ENCODE results near the gene DOCK4.
"Not testable (repeated sequence)": the region's sequence is repeated elsewhere in the genome, so short reads cannot be mapped to it uniquely, and the experiment has no call there.

The DOCK4 gene

DNA sequence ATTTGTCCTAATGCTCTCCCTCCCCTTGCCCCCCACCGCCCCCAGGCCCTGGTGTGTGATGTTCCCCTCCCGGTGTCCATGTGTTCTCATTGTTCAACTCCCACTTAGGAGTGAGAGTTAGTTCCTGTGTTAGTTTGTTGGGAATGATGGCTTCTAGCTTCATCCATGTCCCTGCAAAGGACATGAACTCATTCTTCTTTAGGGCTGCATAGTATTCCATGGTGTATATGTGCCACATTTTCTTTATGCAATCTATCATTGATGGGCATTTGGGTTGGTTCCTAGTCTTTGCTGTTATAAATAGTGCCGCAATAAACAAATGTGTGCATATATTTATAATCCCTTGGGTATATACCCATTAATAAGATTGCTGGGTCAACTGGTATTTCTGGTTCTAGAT lies 297.5 kb downstream of the DOCK4 start:
- not testable (repeated sequence) for DNase-seq (ENCODE audit: low read depth)

- no peak for DNase-seq (ENCODE audit: low read depth)
Observed at GRCh38 chr7:111903797-111904196, 302.4 kb downstream of the DOCK4 start.

GRCh38 chr7:111903016-111903415 lies 303.2 kb downstream of the DOCK4 start:
- no peak for DNase-seq (ENCODE audit: low read depth)

DNA sequence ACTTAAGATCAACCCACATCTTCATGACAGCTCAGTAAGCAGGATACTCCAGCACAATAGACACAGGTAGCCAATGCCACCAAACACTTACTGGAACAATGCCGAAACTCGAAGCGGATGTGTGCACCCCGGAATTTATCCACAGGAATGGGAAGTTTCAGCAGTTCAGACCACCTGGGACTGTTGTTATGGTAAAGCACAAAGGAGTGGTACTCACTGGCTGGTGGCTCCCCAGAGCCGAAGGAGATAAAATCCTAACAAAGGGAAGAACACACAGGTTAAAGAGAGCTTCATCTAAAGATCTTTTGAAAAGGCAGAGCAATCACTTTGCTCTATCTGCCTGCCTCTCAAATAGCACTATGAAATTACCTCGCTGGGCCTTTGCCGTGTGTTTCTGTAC lies 305.9 kb downstream of the DOCK4 start:
- no peak for DNase-seq (ENCODE audit: low read depth)

DNA sequence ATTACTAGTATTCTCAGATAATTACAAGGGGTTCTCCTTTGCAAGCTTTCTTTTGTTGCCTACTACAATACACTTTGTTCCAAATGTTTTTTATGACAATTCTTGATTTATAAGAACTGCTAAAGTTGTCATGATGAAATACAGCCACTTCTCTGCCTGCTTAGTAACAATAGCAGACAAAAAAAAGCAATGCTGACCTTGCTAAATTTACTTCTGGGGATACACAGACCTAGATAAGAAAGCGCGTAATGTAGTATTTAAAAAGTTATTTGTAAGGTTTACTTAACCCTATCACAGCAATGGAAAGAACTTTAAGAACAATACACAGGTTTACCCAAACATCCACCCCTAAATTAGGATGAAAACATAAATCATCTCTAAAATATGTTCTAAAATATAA lies 311.1 kb downstream of the DOCK4 start:
- no peak for DNase-seq (ENCODE audit: low read depth)

DNA sequence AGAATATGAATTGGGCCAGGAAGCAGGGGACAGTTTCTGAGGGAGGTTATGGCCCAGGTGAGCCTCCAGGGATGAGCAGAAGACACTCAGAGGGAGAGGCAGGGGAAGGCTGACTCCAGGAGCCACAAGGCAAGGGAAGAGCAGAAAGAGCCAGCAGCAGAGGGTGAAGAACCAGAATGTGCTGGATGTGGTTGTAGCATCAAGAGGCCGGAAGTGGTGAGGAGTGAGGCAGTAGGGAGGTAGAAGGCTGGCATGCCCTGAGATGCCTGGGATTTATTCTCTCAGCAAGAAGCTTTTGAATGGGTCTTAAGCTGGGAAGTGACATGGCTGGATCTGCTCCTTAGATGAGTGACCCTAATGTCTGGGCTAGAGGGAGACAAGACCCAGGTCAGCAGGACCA lies 311.7 kb downstream of the DOCK4 start:
- no peak for DNase-seq (ENCODE audit: low read depth)

DNA sequence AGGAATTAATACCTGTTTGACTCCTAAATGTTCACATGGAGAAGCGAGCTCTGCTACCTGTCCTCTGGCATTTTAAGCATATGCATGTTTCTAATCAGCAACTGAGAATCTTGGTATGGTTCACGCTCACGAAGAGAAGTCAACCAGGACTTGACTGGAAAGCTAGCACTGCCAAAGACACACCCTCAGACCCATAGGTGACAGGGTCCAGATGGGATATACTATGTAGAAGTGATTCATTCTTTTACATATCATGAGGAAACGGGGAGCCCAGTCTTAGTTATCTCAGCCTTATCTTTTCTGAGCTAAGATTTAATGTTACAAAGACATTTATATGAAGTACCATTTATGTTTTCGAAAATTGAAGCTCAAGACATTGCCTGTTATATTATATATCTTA lies 313.0 kb downstream of the DOCK4 start:
- no peak for DNase-seq (ENCODE audit: low read depth)

GRCh38 chr7:111892588-111892987 lies 313.6 kb downstream of the DOCK4 start:
- no peak for DNase-seq (ENCODE audit: low read depth)

DNA sequence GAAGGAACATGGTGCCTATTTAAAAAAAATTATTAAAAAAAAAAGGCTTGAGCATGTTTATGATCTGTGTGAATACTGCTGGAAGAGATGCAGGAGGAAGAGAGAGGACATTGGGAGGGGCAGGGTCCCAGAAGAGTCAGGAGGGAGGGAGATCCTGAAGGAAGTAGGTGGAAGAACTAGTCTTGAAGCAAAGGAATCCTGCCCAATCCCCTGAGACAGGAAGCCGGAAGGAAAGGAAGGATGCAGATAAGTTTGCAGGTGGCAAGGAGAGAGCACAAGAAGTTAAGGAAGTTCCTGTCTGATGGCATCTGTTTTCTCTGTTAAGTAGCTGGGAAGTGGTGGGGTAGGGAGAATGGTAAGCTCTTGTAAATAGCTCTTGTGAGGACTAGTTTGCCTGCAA lies 318.5 kb downstream of the DOCK4 start:
- DNase-seq (ENCODE audit: low read depth), result no peak

DNA sequence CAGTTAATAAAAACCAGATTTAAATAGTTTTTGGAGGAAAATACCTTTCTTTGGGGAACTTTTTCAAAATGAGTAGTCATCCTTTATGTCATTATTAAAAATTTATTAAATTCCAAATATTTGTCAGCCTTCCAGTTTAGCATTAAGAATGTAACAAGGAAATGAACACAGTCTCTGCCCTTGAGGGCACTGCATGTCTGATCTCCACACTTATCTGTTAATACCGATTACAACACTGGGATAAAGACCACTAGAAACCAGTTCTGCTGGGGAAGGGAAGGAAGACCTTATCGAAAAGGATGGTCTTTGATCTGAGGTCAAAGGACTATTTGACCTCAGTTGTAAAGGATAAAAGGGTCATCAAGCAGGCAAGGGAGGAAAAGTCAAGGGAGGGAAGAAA lies 320.0 kb downstream of the DOCK4 start:
- no peak for DNase-seq (ENCODE audit: low read depth)

GRCh38 chr7:111883241-111883640 lies 323.0 kb downstream of the DOCK4 start:
- DNase-seq (ENCODE audit: low read depth), result no peak

GRCh38 chr7:111878785-111879184 lies 327.4 kb downstream of the DOCK4 start:
- no peak for DNase-seq (ENCODE audit: low read depth)

GRCh38 chr7:111877931-111878330 lies 328.3 kb downstream of the DOCK4 start:
- DNase-seq (ENCODE audit: low read depth), result no peak

DNA sequence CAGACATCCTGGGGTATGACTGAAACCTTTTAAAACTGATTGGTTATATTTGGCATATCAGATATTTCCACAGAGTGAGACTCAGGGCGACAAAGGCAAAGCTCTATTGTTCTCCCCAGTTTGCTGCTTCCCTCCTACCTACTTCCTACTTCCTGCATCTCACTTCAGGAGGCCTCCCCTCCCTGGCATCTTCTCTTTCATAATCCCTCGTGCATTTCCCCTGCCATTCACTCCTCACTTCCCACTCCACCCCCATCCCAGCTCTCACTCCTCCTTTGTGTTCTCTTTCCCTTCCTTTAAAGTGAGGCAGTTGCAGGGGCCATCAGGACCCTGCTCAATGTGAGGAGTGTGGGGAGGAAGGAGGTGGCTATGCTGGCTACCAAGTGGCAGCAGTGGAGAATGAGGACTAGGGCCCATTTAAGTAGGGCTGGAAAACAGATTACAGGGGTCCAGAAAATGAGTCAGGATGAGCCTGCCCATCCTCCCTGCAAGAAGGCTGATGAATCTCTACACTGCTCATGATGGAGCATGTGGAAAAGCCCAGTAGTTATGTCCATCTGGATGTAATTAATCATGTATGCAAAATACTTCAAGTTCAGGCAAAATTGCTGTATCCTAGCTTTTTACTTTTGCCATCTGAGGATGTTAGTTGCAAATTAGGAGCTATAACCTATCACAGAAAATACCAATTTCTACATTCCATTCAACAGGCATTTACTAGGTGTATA lies 332.1 kb downstream of the DOCK4 start:
- no peak for DNase-seq (ENCODE audit: low read depth)

DNA sequence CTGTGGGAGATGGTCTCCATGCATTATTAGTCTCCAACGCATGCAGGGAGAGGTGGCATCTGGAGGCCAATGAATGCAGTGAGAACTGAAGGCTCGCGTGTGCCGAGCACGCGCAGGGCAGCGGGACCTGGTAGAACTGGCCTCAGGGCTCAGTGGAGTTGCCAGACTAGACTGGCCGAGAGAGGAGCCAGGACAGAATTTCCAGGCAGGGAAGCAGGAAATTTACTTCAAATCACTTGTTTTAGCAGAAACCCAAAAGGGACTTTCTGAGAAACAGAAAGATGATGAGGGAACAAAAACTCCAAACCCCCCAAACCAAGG lies 332.9 kb downstream of the DOCK4 start:
- DNase-seq (ENCODE audit: low read depth), result no peak

- no peak for DNase-seq (ENCODE audit: low read depth)
Observed at GRCh38 chr7:111872450-111873325, 333.5 kb downstream of the DOCK4 start.

DNA sequence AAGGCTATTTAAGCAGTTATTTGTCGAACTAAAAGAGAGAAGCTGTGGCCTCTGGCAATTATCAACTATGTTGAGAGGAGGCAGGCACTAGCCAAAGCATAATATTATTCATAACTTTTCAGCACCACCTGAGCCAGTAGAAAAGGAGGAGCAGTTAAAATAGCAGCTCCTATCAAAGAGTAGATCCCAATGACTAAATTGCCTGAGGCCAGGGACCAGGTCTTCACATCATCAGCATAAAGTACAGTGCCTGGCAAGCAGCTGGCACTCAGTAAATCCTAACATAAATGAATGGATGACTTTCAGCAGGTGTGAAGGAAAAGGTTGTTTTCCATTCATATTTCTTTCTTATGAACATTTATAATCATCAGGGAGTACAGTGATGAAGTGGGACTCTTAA lies 334.9 kb downstream of the DOCK4 start:
- DNase-seq (ENCODE audit: low read depth), result no peak

- no peak for DNase-seq (ENCODE audit: low read depth)
Observed at GRCh38 chr7:111869280-111869679, 336.9 kb downstream of the DOCK4 start.

DNA sequence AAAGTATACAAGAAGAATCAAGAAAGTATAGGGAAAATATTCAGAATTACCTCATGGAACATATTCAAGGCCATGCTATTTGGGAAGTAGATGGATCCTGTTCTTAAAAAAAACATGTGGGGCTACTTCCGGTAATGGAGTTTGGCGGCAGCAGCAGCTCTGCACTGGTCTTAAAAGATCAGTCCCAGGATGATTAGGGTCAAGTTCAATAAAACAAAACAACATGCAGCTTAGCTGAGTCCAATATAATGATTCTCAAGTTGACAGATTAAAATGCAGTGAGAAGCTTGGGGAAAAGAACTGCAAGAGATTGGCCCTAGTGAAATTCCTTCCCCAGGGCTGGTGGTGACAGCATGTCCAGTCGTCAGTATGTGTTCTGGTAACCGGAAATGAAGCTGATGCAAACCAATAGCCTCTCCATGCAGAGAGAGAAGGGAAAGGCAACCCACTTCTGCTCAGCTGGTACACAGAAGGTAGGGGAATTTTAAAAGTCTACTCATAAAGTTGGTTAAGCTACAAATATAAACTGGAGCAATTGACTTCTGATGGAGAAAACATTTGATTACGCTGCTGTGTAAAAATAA lies 338.8 kb downstream of the DOCK4 start:
- DNase-seq (ENCODE audit: low read depth), result no peak

GRCh38 chr7:111866787-111867186 lies 339.4 kb downstream of the DOCK4 start:
- DNase-seq (ENCODE audit: low read depth), result no peak

GRCh38 chr7:111865430-111865829 lies 340.8 kb downstream of the DOCK4 start:
- no peak for DNase-seq (ENCODE audit: low read depth)

- no peak for DNase-seq (ENCODE audit: low read depth)
Observed at GRCh38 chr7:111864291-111864976, 341.8 kb downstream of the DOCK4 start.

GRCh38 chr7:111863269-111863668 lies 342.9 kb downstream of the DOCK4 start:
- DNase-seq (ENCODE audit: low read depth), result no peak
